ENCODE data around the gene UBC.

The UBC gene

DNA sequence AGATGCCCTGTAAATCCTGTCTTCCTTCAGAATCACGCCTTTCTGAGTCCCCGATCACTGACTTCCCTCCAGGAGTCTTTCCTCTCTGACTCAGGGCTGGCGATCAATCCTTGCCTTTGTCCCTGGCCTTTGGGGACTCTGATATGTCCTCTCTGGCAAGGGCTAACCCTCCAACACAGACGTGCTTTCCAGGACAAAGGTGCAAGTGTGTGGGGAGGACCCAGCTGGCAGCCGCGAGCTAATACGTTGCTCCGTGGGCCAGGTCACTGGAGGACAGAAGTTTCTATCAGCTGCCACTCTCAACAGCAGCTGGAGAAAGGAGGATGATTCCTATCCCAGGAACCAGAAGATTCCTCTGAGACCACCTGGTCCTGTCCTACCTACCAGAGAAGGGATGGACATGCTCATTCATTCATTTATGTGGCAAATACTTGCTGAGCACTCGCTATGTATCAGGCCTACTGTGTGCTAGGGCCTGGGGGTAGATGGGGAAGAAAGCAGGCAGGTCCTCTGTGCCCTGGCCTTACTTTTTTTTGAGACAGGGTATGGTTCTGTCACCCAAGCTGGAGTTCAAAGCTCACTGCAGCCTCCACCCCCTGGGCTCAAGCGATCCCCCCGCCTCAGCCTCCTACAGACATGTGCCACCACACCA lies 42.3 kb downstream of the UBC start:
- no peak for DNase-seq (ENCODE audit: low read depth)
- TF ChIP-seq, protein P1, sequence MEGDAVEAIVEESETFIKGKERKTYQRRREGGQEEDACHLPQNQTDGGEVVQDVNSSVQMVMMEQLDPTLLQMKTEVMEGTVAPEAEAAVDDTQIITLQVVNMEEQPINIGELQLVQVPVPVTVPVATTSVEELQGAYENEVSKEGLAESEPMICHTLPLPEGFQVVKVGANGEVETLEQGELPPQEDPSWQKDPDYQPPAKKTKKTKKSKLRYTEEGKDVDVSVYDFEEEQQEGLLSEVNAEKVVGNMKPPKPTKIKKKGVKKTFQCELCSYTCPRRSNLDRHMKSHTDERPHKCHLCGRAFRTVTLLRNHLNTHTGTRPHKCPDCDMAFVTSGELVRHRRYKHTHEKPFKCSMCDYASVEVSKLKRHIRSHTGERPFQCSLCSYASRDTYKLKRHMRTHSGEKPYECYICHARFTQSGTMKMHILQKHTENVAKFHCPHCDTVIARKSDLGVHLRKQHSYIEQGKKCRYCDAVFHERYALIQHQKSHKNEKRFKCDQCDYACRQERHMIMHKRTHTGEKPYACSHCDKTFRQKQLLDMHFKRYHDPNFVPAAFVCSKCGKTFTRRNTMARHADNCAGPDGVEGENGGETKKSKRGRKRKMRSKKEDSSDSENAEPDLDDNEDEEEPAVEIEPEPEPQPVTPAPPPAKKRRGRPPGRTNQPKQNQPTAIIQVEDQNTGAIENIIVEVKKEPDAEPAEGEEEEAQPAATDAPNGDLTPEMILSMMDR (IDR thresholded peaks at IDR 0.05; ENCODE audit: low read depth, low read length) = no peak
- TF ChIP-seq, protein P2, sequence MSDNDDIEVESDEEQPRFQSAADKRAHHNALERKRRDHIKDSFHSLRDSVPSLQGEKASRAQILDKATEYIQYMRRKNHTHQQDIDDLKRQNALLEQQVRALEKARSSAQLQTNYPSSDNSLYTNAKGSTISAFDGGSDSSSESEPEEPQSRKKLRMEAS (IDR thresholded peaks at IDR 0.05; ENCODE audit: low read depth, low read length) = no peak
- no peak for TF ChIP-seq POLR2A (IDR thresholded peaks at IDR 0.05; ENCODE audit: extremely low read depth, insufficient read length)
- TF ChIP-seq MYC (IDR thresholded peaks at IDR 0.05; ENCODE audit: low read depth, low read length) = no peak
- no peak overlapping the region for H3K4me3 ChIP-seq (ENCODE audit: low read depth, low read length)

DNA sequence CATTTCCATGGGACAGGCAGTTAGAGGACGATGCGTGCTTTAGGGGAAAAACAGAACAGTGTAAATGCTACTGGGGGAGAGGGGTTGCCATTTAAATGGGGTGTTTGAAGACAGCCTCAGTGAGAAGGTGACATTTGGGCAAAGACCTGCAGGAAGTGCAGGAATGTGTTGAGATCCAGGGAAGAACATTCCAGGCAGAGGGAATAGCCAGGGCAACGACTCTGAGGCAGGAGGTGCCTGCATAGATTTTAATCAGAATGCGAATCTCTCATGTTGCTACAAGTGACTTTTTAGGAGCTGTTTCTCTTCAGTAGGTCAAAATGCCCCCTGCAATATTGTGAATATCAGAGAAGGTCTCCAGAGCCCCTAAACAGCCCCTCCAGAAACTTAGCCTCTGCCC lies 43.2 kb downstream of the UBC start:
- TF ChIP-seq, protein P2 (IDR thresholded peaks at IDR 0.05; ENCODE audit: low read depth, low read length) = no peak
- TF ChIP-seq, protein P1 (IDR thresholded peaks at IDR 0.05; ENCODE audit: low read depth, low read length) = no peak
- TF ChIP-seq POLR2A (IDR thresholded peaks at IDR 0.05; ENCODE audit: extremely low read depth, insufficient read length) = no peak
- TF ChIP-seq MYC (IDR thresholded peaks at IDR 0.05; ENCODE audit: low read depth, low read length) = no peak
- no peak for DNase-seq (ENCODE audit: low read depth)
- H3K4me3 ChIP-seq (ENCODE audit: low read depth, low read length) = no peak overlapping the region

DNA sequence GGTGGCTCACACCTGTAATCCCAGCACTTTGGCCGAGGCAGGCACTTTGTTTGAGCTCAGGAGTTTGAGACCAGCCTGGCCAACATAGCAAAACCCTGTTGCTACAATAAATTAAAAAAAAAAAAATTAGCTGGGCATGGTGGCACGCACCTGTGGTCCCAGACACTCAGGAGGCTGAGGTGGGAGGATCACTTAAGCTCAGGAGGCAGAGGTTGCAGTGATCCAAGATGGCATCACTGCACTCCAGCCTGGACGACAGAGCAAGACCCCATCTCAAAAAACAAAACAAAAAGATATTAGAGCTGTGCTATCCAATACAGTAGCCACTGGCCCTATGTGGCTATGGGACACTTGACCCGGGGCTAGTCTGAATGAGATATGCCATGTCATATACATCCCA lies 43.9 kb downstream of the UBC start:
- no peak for TF ChIP-seq MYC (IDR thresholded peaks at IDR 0.05; ENCODE audit: low read depth, low read length)
- TF ChIP-seq, protein P2 (IDR thresholded peaks at IDR 0.05; ENCODE audit: low read depth, low read length) = no peak
- H3K4me3 ChIP-seq (ENCODE audit: low read depth, low read length) = no peak overlapping the region
- DNase-seq (ENCODE audit: low read depth) = no peak

DNA sequence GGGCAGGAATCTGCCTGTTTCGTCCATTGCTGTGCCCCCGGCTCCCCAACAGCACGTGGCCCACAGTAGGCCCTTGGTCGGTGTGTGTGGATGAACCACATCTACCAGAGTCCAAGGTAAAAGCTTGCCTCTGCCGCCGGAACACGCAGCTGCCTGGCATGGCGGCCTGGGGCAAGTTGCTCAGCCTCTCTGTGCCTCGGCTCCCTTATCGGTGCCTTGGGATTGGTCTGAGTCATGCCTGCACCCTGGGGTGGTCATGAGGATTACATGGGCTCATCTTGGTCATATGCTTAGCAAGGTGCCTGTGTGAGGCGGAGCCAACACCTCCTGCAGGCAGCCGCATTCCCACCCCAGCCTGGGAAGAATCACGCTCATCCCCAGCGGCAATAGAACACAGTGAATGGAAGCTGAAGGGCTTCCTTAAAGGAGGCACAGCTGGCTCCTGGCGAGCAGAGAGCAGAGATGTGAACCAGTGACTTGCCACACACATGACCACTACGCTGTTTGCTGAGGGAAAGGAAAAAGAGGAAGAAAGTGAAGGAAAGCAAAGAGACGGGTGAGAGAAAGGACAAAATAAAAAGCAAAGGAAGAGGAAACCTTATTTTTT lies 45.3 kb downstream of the UBC start:
- H3K4me3 ChIP-seq (ENCODE audit: low read depth, low read length) = peak overlapping the region; percentile 70
- TF ChIP-seq MYC (IDR thresholded peaks at IDR 0.05; ENCODE audit: low read depth, low read length) (no peak; the same call in 1 of the 2 replicates), POLR2A (IDR thresholded peaks at IDR 0.05; ENCODE audit: extremely low read depth, insufficient read length) (peak; percentile 69)
- TF ChIP-seq, protein P2 (IDR thresholded peaks at IDR 0.05; ENCODE audit: low read depth, low read length) = peak; percentile 76
- DNase-seq (ENCODE audit: low read depth) = peak; percentile 94

DNA sequence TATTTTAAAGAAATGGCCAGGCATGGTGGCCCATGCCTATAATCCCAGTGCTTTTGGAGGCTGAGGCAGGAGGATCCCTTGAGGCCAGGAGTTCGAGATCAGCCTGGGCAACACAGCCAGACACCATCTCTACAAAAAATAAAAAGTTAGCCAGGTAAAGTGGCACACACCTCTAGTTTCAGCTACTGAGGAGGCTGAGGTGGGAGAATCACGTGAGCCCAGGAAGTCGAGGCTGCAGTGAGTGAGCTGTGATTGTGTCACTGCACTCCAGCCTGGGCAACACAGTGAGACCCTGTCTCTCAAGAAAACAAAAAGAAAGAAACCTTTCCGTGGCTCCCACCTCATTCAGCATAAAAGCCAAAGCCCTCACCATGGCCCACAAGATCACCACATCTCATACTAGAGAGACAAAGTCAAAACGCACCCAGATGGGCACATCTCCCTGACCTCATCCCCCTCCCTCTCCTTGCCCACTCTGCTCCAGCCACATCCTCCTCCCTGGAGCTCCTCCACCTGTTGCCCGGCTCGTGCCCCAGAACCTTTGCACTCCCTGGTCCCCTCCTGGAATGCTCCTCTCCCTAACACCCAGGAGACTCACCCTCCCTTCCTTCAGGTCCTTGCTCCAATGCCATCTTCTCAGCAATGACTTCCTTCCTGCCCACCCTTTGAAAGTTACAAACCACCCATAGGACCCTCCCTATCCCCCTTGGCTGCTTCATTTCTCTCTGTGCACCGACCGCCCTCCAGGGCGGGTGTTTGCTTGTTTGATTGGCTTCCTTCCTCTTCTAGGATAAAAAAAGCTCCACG lies 46.0 kb downstream of the UBC start:
- TF ChIP-seq, protein P1 (IDR thresholded peaks at IDR 0.05; ENCODE audit: low read depth, low read length) = no peak
- TF ChIP-seq, protein P2 (IDR thresholded peaks at IDR 0.05; ENCODE audit: low read depth, low read length) = no peak
- TF ChIP-seq MYC (IDR thresholded peaks at IDR 0.05; ENCODE audit: low read depth, low read length) (no peak), POLR2A (IDR thresholded peaks at IDR 0.05; ENCODE audit: extremely low read depth, insufficient read length) (no peak)
- peak overlapping the region; percentile 70 for H3K4me3 ChIP-seq (ENCODE audit: low read depth, low read length)
- no peak for DNase-seq (ENCODE audit: low read depth)

DNA sequence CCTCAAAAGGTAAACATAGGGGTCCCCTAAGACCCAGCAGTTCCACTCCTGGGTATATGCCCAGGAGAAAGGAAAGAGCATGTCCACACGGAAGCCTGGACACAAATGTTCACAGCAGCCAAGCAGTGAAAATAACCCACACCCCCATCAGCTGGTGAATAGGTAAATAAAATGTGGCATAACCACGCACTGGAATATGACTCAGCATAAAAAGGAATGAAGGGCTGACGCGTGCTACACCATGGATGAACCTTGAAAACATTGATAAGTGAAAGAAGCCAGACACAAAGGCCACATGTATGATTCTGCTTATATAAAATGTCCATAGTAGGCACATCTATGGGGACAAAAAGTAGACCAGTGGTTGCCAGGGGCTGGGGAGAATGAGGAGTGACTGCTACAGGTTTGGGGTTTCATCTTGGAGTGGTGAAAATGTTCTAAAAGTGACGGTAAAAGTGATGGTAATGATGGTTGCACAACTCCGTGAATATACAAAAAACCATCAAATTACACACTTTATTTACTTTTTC lies 47.0 kb downstream of the UBC start:
- TF ChIP-seq, protein P2 (IDR thresholded peaks at IDR 0.05; ENCODE audit: low read depth, low read length) = 0 out of 2 replicates have a peak, but pooled peaks have one; percentile 11
- TF ChIP-seq, protein P1 (IDR thresholded peaks at IDR 0.05; ENCODE audit: low read depth, low read length) = no peak
- no peak overlapping the region for H3K4me3 ChIP-seq (ENCODE audit: low read depth, low read length)
- peak; percentile 64 for DNase-seq (ENCODE audit: low read depth)
